Gastroesophageal sphincter (tissue), 3 donors: ENCODE results near the gene SLC25A13.

Source experiments
- EP300 ChIP-seq: sonication (generic); formaldehyde crosslinking; IDR thresholded peaks from one replicate; pipeline ENCODE4 v1.6.1; 2017; ENCODE audit warnings: antibody characterized with exemption, mild to moderate bottlenecking
- POLR2A ChIP-seq, 2 donors: fragments of 450-650 bp; IDR thresholded peaks; one replicate each; pipeline ENCODE4 v1.6.1; 2017; ENCODE audit warnings: antibody characterized with exemption in 2 of 2, mild to moderate bottlenecking in 2 of 2, moderate library complexity in 1 of 2
- TF ChIP-seq, protein P1 (sequence below), 4 experiments: fragments of 200-600 bp in 2 of 4; fragments of 450-650 bp in 2 of 4; sonication (generic) in 1 of 4; IDR thresholded peaks; one replicate each; pipeline ENCODE4 v1.5.1; 2017 to 2019; ENCODE audit warnings: antibody characterized with exemption in 4 of 4, mild to moderate bottlenecking in 2 of 4, moderate library complexity in 2 of 4

DNA sequence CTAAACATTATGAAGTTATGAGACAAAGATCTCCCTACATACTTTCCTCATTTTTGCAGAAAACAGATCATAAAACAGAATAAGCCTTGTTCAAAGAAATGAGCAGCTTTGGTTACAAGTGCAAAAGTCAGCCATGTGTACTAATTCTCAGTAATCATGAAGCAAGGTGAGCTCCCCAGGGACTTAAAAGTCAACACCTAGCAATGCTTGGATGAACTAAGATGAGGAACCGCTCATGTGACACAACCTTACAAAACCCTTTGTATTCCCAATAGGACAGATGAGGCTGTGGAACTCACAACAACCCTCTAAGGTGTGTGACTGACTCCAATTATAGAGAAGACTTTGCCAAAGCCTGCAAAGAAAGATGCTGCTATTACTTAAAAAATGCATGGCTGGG lies 154.5 kb downstream of the SLC25A13 start:
- no peak for TF ChIP-seq POLR2A (IDR thresholded peaks at IDR 0.05)
- TF ChIP-seq, protein P1, sequence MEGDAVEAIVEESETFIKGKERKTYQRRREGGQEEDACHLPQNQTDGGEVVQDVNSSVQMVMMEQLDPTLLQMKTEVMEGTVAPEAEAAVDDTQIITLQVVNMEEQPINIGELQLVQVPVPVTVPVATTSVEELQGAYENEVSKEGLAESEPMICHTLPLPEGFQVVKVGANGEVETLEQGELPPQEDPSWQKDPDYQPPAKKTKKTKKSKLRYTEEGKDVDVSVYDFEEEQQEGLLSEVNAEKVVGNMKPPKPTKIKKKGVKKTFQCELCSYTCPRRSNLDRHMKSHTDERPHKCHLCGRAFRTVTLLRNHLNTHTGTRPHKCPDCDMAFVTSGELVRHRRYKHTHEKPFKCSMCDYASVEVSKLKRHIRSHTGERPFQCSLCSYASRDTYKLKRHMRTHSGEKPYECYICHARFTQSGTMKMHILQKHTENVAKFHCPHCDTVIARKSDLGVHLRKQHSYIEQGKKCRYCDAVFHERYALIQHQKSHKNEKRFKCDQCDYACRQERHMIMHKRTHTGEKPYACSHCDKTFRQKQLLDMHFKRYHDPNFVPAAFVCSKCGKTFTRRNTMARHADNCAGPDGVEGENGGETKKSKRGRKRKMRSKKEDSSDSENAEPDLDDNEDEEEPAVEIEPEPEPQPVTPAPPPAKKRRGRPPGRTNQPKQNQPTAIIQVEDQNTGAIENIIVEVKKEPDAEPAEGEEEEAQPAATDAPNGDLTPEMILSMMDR (IDR thresholded peaks at IDR 0.05) = no peak
- TF ChIP-seq EP300 = no peak
